Measurements from ENCODE around the gene DEPDC7. TPM values are rescaled to one million over a fixed set of nuclear protein-coding genes. Genes with fewer than 3 reads are reported as not detected.
A peak's percentile ranks its signal among the peaks of the same experiment; 100 is the strongest.

Gene DEPDC7
- total and polyA plus RNA-seq, 2 of the 13 experiments (the other 11 are each of a cell fraction or from before 2014, with no cell fraction given), result 17.3 to 33.3 TPM

GRCh38 chr11:33039274-33040032 lies 23.8 kb downstream of the DEPDC7 start, which contains the start of gene TCP11L1 (continued):
- TF ChIP-seq HMGXB3 (CRISPR knock-in tag; IDR thresholded peaks at IDR 0.05; ENCODE audit: borderline replicate concordance) (no peak; the same call in 1 of the 2 replicates), ZNF3 (CRISPR knock-in tag; IDR thresholded peaks at IDR 0.05) (no peak; the same call in 1 of the 2 replicates), HNF4A (CRISPR knock-in tag; IDR thresholded peaks at IDR 0.05) (0 out of 2 replicates have a peak, but pooled peaks have one; percentile 5), SCMH1 (CRISPR knock-in tag; IDR thresholded peaks at IDR 0.05; ENCODE audit: borderline replicate concordance) (no peak), THYN1 (CRISPR knock-in tag; IDR thresholded peaks at IDR 0.05; ENCODE audit: borderline replicate concordance, low read depth) (no peak), ZNF562 (CRISPR knock-in tag; IDR thresholded peaks at IDR 0.05; ENCODE audit: borderline replicate concordance) (no peak), DZIP1 (CRISPR knock-in tag; IDR thresholded peaks at IDR 0.05) (no peak), ZFP1 (CRISPR knock-in tag; IDR thresholded peaks at IDR 0.05) (0 out of 2 replicates have a peak, but pooled peaks have one; percentile 5), ESRRA (CRISPR knock-in tag; IDR thresholded peaks at IDR 0.05; ENCODE audit: low read depth) (no peak; the same call in 1 of the 2 replicates), CENPT (CRISPR knock-in tag; IDR thresholded peaks at IDR 0.05; ENCODE audit: low read depth) (no peak), THAP8 (CRISPR knock-in tag; IDR thresholded peaks at IDR 0.05; ENCODE audit: borderline replicate concordance) (no peak; the same call in none of the 2 replicates), ZC3H4 (CRISPR knock-in tag; IDR thresholded peaks at IDR 0.05; ENCODE audit: borderline replicate concordance) (no peak), ATF1 (CRISPR knock-in tag; IDR thresholded peaks at IDR 0.05) (no peak), KMT2A (CRISPR knock-in tag; IDR thresholded peaks at IDR 0.05) (0 out of 2 replicates have a peak, but pooled peaks have one; percentile 15), HNF4G (IDR thresholded peaks at IDR 0.05; ENCODE audit: borderline replicate concordance, low read depth, low read length) (no peak), HNF4G (CRISPR knock-in tag; IDR thresholded peaks at IDR 0.05; ENCODE audit: borderline replicate concordance, low read depth) (no peak), ZBTB7B (CRISPR knock-in tag; IDR thresholded peaks at IDR 0.05) (peak; percentile 64; the same call in 1 of the 2 replicates), ZNF503 (CRISPR knock-in tag; IDR thresholded peaks at IDR 0.05) (no peak; the same call in 1 of the 2 replicates), ATF7-NPFF (CRISPR knock-in tag; IDR thresholded peaks at IDR 0.05; ENCODE audit: low read depth) (no peak; the same call in 1 of the 2 replicates), ZNF367 (CRISPR knock-in tag; IDR thresholded peaks at IDR 0.05; ENCODE audit: borderline replicate concordance) (no peak)
